HepG2 (cell line): ENCODE results near the gene ZFPL1. TPM values are rescaled to one million over a fixed set of nuclear protein-coding genes. Genes with fewer than 3 reads are reported as not detected.

Source experiments
- ATAC-seq: fragments of 200-7000 bp; cut with Tn5 transposase; 3 replicates; pipeline ENCODE4 v1.9.1; 2020; ENCODE audit warnings: mild to moderate bottlenecking, moderate library complexity
- BruUV-seq: library from RNA; stranded (reverse); fragments of 400-500 nt; replicated peaks from 2 replicates; lab custom pipeline; 2021; lab: Mats Ljungman, UMichigan
- CTCF ChIA-PET: fragments of 300-600 bp; formaldehyde crosslinking; extraction: SDS; loops from one replicate; lab custom pipeline; 2021; ENCODE audit warnings: low total read pairs, inconsistent platforms, low intra/inter-chr PET ratio; lab: Yijun Ruan, JAX
- POLR2A ChIA-PET: fragments of 350-600 bp; sonication (Branson Sonifier 250); formaldehyde crosslinking; loops from one replicate; lab custom pipeline; 2020; ENCODE audit warnings: antibody characterized with exemption, inconsistent platforms; lab: Yijun Ruan, JAX
- DNase-seq: peaks from one replicate; pipeline ENCODE4 v3.0.0-alpha.2; 2015; ENCODE audit warnings: low spot score
- FAIRE-seq: peaks from 3 replicates; lab custom pipeline; 2011; peaks lifted over from hg19 to GRCh38; lab: Jason Lieb, UNC
- H2AFZ ChIP-seq: one replicate; pipeline ENCODE4 v1.6.1; 2011; ENCODE audit warnings: low read length, inconsistent platforms
- H3K27ac ChIP-seq: fragments of 300-600 bp; 3 replicates; pipeline ENCODE4 v1.8.0; 2011; ENCODE audit warnings: mixed run types, mild to moderate bottlenecking, mixed read lengths, low read length, inconsistent platforms; ENCODE audit not compliant: insufficient read depth; ENCODE audit errors: extremely low read length
- H3K27me3 ChIP-seq, 2 experiments: fragments of 200-600 bp in 1 of 2; 2 replicates in 1 of 2; 3 replicates in 1 of 2; pipeline versions ENCODE4 v1.6.0 to v1.8.0; 2011; ENCODE audit warnings: low read length in 2 of 2, mild to moderate bottlenecking in 2 of 2, moderate library complexity in 2 of 2, inconsistent platforms in 1 of 2; ENCODE audit not compliant: insufficient read depth in 2 of 2, control insufficient read depth in 1 of 2
- H3K36me3 ChIP-seq, 2 experiments: fragments of 200-600 bp in 1 of 2; replicated peaks in 1 of 2; 2 replicates in 1 of 2; 3 replicates in 1 of 2; pipeline versions ENCODE4 v1.5.1 to v1.8.0; 2011; ENCODE audit warnings: low read length in 2 of 2, inconsistent platforms in 1 of 2; ENCODE audit not compliant: insufficient read depth in 2 of 2, control insufficient read depth in 1 of 2
- H3K4me1 ChIP-seq: 2 replicates; pipeline ENCODE4 v1.5.1; 2012; ENCODE audit warnings: low read length, inconsistent platforms; ENCODE audit not compliant: insufficient read depth
- H3K4me2 ChIP-seq: 2 replicates; pipeline ENCODE4 v1.6.0; 2011; ENCODE audit warnings: low read depth, low read length, inconsistent platforms
- H3K4me3 ChIP-seq, 3 experiments: fragments of 200-600 bp in 1 of 3; sonication (generic), shearing (Covaris generic) in 1 of 3; replicated peaks in 1 of 3; 2 replicates each; pipeline ENCODE4 v1.5.1; 2011 to 2016; ENCODE audit warnings: low read length in 3 of 3, inconsistent platforms in 2 of 3, low read depth in 2 of 3, mild to moderate bottlenecking in 2 of 3, control low read depth in 1 of 3, mixed read lengths in 1 of 3; ENCODE audit not compliant: insufficient read depth in 1 of 3
- H3K79me2 ChIP-seq: one replicate; pipeline ENCODE4 v1.6.1; 2011; ENCODE audit warnings: low read length, inconsistent platforms; ENCODE audit not compliant: insufficient read depth
- H3K9ac ChIP-seq: 2 replicates; pipeline ENCODE4 v1.6.0; 2011; ENCODE audit warnings: mild to moderate bottlenecking, low read depth, low read length, inconsistent platforms; ENCODE audit not compliant: insufficient read depth
- H3K9me3 ChIP-seq: 2 replicates; pipeline ENCODE4 v1.5.1; 2012; ENCODE audit warnings: mild to moderate bottlenecking, low read length
- H4K20me1 ChIP-seq: 2 replicates; pipeline ENCODE4 v1.6.0; 2011; ENCODE audit warnings: inconsistent platforms, mild to moderate bottlenecking, low read length, moderate library complexity; ENCODE audit not compliant: insufficient read depth
- CENPBD1 ChIP-seq: sonication (generic); formaldehyde crosslinking; IDR thresholded peaks from 2 replicates; pipeline ENCODE4 v1.8.0; 2022; ENCODE audit warnings: missing genetic modification reagents, low read depth, mild to moderate bottlenecking, borderline replicate concordance
- E2F2 ChIP-seq: sonication (generic); formaldehyde crosslinking; IDR thresholded peaks from 2 replicates; pipeline ENCODE4 v1.4.0; 2020; ENCODE audit warnings: missing genetic modification reagents, borderline replicate concordance
- GATAD1 ChIP-seq: IDR thresholded peaks from 2 replicates; pipeline ENCODE4 v1.6.1; 2016; ENCODE audit warnings: missing genetic modification reagents, missing compliant biosample characterization
- HDAC1 ChIP-seq: sonication (generic); formaldehyde crosslinking; IDR thresholded peaks from 2 replicates; pipeline ENCODE4 v1.5.1; 2020; ENCODE audit warnings: mild to moderate bottlenecking, missing genetic modification reagents
- KLF6 ChIP-seq: IDR thresholded peaks from 2 replicates; pipeline ENCODE4 v1.8.0; 2016; ENCODE audit warnings: missing biosample characterization, missing genetic modification reagents
- TEAD3 ChIP-seq: optimal IDR thresholded peaks from 2 replicates; pipeline ENCODE3; 2016; ENCODE audit warnings: borderline replicate concordance
- ZFP90 ChIP-seq: sonication (generic); formaldehyde crosslinking; IDR thresholded peaks from 2 replicates; pipeline ENCODE4 v1.8.0; 2022; ENCODE audit warnings: missing genetic modification reagents, mild to moderate bottlenecking, inconsistent platforms, borderline replicate concordance
- ZNF263 ChIP-seq: sonication (generic); formaldehyde crosslinking; IDR thresholded peaks from 2 replicates; pipeline ENCODE4 v1.4.0; 2020; ENCODE audit warnings: missing genetic modification reagents
- ZNF513 ChIP-seq: sonication (generic); formaldehyde crosslinking; conservative IDR thresholded peaks from 2 replicates; pipeline ENCODE4 v1.5.0; 2020; ENCODE audit warnings: missing genetic modification reagents
- ZNF687 ChIP-seq: sonication (generic); formaldehyde crosslinking; IDR thresholded peaks from 2 replicates; pipeline ENCODE4 v1.5.1; 2020; ENCODE audit warnings: mild to moderate bottlenecking, missing genetic modification reagents, moderate library complexity
- ZNF740 ChIP-seq: sonication (generic); formaldehyde crosslinking; IDR thresholded peaks from 2 replicates; pipeline ENCODE4 v1.4.0; 2020; ENCODE audit warnings: missing genetic modification reagents
- WGBS: methylation state at CpG from one replicate; pipeline ENCODE4 v1.1.6; 2017; ENCODE audit warnings: low lambda C conversion rate; 5-methylcytosine and 5-hydroxymethylcytosine counted together
- in situ Hi-C: cut with HindIII; loops from 2 replicates; pipeline ENCODE4 v1.10.0; 2017; ENCODE audit warnings: low pct_unique_long_range_greater_than_20kb; ENCODE audit not compliant: extremely low pct_ligation_motif_present
- intact Hi-C: fragments of 100-400 bp; cut with micrococcal nuclease; formaldehyde crosslinking; loops from one replicate; pipeline ENCODE4 v1.10.0; 2022; ENCODE audit not compliant: unreplicated experiment
- polyA plus RNA-seq, 8 experiments: library from polyadenylated mRNA; depleted of rRNA in 3 of 8; stranded (reverse) in 7 of 8; unstranded in 1 of 8; fragments of >200 nt; fragmentation: Illumina TruSeq in 4 of 8; extraction: Trizol in 4 of 8; gene quantifications; 2 replicates each; pipeline versions ENCODE4 v1.2.1 to v1.2.3, GENCODE V29; 2011 to 2016; ENCODE audit warnings: low read depth in 4 of 8, missing spikeins in 1 of 8, mixed read lengths in 1 of 8; ENCODE audit not compliant: insufficient read depth in 1 of 8
- total RNA-seq, 5 experiments: library from RNA; depleted of rRNA; stranded (reverse); fragments of >200 nt; fragmentation: Illumina TruSeq; extraction: Trizol; gene quantifications; 2 replicates each; pipeline ENCODE4 v1.2.3, GENCODE V29; 2016; ENCODE audit warnings: low read depth in 1 of 5
- TF ChIP-seq, protein P1 (sequence below): sonication (generic); formaldehyde crosslinking; IDR thresholded peaks from 2 replicates; pipeline ENCODE4 v1.5.1; 2020; ENCODE audit warnings: missing genetic modification reagents, mild to moderate bottlenecking, borderline replicate concordance

Gene ZFPL1
- total and polyA plus RNA-seq, 2 of the 13 experiments (the other 11 are each of a cell fraction or from before 2014, with no cell fraction given): 32.2 to 56.0 TPM

DNA sequence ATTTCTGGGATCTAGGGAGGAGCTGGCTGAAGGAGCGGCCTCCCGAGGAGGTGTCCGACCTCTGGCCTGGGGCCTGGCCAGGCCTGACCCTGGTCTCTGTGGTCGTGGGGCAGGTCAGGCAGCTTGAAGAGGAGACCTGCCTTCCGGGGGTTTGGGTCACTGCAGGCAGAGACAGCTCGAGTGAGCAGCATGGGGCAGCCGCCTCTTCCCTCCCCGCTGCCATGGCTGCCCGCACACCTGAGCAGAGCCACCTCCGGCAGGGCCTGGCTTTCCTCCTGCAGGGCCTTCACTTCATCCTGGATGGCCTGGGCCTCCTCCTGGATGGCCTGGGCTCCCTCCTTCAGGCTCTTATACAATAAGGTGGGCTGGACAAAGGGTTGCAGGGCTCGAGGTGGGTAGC lies 17.7 kb upstream of the ZFPL1 start:
- POLR2A ChIA-PET: interaction anchor here (0.5 to 2.2 kb wide), 15 partner anchors 10 to 357 kb away, joined by 3 to 10 read pairs (median 5); partner anchors contain the start of genes ARL2, NEAT1, SAC3D1 and TM7SF2
- TSS peak; percentile 63 for BruUV-seq
- WGBS: 0% methylated on average over 1 of the region's 11 CpGs
- no peak for TF ChIP-seq CENPBD1 (CRISPR knock-in tag)
- TF ChIP-seq ZNF513 (CRISPR knock-in tag): no peak
- TF ChIP-seq HDAC1: peak; percentile 28; the same call in 1 of the 2 replicates
- TF ChIP-seq, protein P1, sequence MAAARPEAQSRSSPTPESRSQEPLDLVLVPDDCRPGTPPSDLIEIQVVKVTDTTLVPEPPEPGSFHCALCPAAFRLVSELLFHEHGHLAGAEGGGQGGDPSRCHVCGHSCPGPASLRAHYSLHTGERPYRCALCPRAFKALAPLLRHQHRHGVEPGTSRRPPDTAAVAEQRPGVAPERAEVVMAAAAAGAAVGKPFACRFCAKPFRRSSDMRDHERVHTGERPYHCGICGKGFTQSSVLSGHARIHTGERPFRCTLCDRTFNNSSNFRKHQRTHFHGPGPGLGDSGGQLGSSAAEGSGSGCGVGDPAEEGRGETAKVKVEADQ: 0 out of 2 replicates have a peak, but pooled peaks have one; percentile 27
- no peak for TF ChIP-seq E2F2 (CRISPR knock-in tag)
- no peak for TF ChIP-seq KLF6 (CRISPR knock-in tag)
- TF ChIP-seq ZNF687 (CRISPR knock-in tag): peak; percentile 84
- TF ChIP-seq GATAD1 (CRISPR knock-in tag): peak; percentile 21; the same call in 1 of the 2 replicates
- peak; percentile 52; the same call in 1 of the 2 replicates for TF ChIP-seq ZNF740
- TF ChIP-seq ZFP90 (CRISPR knock-in tag): no peak
- TF ChIP-seq TEAD3 (CRISPR knock-in tag): no peak
- TF ChIP-seq ZNF263 (CRISPR knock-in tag): peak; percentile 37; the same call in 1 of the 2 replicates

More for the DNA sequence above, 17.7 kb upstream of the ZFPL1 start:
- H3K36me3 ChIP-seq: no peaks in the 10 kb centered on the region
- H2AFZ ChIP-seq: no peak overlapping the region
- peak overlapping the region; percentile 65 to 79 (median 67) for H3K4me3 ChIP-seq
- no peaks in the 10 kb centered on the region for H3K27me3 ChIP-seq
- in situ Hi-C loops: loop anchor here (5.0 kb wide), 1 partner anchor 39 kb away; the partner anchor contains the start of gene SNX15
- H3K4me2 ChIP-seq: peak overlapping the region; percentile 87
- ATAC-seq (peak; percentile 68), DNase-seq (no peak), FAIRE-seq (no peak)
- intact Hi-C loops: no loop called here
- H3K79me2 ChIP-seq: no peaks in the 10 kb centered on the region
- H3K4me1 ChIP-seq: peaks cover 37% of the 10 kb centered on the region
- peak overlapping the region; percentile 59 for H3K27ac ChIP-seq
- peak overlapping the region; percentile 74 for H3K9ac ChIP-seq
- CTCF ChIA-PET: no interaction called here
- H3K9me3 ChIP-seq: no peaks in the 10 kb centered on the region
- no peaks in the 10 kb centered on the region for H4K20me1 ChIP-seq
